Measurements from ENCODE around the gene SCAP. TPM values are rescaled to one million over a fixed set of nuclear protein-coding genes. Genes with fewer than 3 reads are reported as not detected.

SCAP gene
- total and polyA plus RNA-seq, 2 of the 13 experiments (the other 11 are each of a cell fraction or from before 2014, with no cell fraction given) = 40.4 to 53.3 TPM

DNA sequence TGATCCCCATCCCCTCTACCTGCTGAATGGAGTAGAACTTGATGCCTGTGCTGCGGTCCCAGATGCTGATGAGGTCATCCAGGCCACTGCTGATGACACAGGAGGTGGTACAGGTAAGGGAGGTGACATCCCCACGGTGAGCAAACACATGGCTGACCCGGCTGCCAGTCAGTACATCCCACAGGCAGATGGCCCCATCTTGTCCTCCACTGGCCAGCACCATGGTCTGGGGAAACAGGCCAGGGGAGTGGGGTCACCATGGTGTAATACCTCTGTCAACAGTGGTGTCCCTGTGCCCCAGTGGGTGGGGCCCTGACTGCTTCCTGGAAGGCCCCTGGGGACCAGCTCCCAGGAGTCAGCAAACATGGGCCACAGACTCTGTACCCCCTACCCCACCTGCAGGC, 61.6 kb downstream of the SCAP start (continued):
- TF ChIP-seq, protein P1, sequence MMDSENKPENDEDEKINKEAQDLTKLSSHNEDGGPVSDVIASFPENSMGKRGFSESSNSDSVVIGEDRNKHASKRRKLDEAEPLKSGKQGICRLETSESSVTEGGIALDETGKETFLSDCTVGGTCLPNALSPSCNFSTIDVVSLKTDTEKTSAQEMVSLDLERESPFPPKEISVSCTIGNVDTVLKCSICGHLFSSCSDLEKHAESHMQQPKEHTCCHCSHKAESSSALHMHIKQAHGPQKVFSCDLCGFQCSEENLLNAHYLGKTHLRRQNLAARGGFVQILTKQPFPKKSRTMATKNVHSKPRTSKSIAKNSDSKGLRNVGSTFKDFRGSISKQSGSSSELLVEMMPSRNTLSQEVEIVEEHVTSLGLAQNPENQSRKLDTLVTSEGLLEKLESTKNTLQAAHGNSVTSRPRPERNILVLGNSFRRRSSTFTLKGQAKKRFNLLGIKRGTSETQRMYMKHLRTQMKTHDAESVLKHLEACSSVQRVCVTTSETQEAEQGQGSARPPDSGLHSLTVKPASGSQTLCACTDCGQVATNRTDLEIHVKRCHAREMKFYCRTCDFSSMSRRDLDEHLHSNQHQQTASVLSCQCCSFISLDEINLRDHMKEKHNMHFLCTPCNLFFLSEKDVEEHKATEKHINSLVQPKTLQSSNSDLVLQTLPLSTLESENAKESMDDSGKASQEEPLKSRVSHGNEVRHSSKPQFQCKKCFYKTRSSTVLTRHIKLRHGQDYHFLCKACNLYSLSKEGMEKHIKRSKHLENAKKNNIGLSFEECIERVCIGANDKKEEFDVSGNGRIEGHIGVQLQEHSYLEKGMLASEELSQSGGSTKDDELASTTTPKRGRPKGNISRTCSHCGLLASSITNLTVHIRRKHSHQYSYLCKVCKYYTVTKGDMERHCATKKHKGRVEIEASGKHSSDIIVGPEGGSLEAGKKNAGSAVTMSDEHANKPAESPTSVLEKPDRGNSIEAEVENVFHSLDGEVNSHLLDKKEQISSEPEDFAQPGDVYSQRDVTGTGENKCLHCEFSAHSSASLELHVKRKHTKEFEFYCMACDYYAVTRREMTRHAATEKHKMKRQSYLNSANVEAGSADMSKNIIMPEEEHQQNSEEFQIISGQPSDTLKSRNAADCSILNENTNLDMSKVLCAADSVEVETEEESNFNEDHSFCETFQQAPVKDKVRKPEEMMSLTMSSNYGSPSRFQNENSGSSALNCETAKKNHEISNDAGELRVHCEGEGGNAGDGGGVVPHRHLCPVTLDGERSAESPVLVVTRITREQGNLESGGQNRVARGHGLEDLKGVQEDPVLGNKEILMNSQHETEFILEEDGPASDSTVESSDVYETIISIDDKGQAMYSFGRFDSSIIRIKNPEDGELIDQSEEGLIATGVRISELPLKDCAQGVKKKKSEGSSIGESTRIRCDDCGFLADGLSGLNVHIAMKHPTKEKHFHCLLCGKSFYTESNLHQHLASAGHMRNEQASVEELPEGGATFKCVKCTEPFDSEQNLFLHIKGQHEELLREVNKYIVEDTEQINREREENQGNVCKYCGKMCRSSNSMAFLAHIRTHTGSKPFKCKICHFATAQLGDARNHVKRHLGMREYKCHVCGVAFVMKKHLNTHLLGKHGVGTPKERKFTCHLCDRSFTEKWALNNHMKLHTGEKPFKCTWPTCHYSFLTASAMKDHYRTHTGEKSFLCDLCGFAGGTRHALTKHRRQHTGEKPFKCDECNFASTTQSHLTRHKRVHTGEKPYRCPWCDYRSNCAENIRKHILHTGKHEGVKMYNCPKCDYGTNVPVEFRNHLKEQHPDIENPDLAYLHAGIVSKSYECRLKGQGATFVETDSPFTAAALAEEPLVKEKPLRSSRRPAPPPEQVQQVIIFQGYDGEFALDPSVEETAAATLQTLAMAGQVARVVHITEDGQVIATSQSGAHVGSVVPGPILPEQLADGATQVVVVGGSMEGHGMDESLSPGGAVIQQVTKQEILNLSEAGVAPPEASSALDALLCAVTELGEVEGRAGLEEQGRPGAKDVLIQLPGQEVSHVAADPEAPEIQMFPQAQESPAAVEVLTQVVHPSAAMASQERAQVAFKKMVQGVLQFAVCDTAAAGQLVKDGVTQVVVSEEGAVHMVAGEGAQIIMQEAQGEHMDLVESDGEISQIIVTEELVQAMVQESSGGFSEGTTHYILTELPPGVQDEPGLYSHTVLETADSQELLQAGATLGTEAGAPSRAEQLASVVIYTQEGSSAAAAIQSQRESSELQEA (CRISPR knock-in tag; IDR thresholded peaks at IDR 0.05; ENCODE audit: not compliant biosample characterization) = no peak
- TF ChIP-seq ZFP1 (CRISPR knock-in tag; IDR thresholded peaks at IDR 0.05) (no peak), HOXA3 (CRISPR knock-in tag; IDR thresholded peaks at IDR 0.05) (0 out of 2 replicates have a peak, but pooled peaks have one; percentile 49), FOXJ3 (CRISPR knock-in tag; IDR thresholded peaks at IDR 0.05; ENCODE audit: borderline replicate concordance) (no peak), HIVEP1 (CRISPR knock-in tag; IDR thresholded peaks at IDR 0.05) (peak; percentile 53; the same call in 1 of the 2 replicates), ZNF34 (CRISPR knock-in tag; IDR thresholded peaks at IDR 0.05; ENCODE audit: borderline replicate concordance) (no peak), ZNF121 (CRISPR knock-in tag; IDR thresholded peaks at IDR 0.05) (peak; percentile 62; the same call in 1 of the 2 replicates), ZNF672 (CRISPR knock-in tag; IDR thresholded peaks at IDR 0.05) (no peak), HDAC1 (CRISPR knock-in tag; IDR thresholded peaks at IDR 0.05) (no peak), PHF21A (CRISPR knock-in tag; IDR thresholded peaks at IDR 0.05) (no peak), BORCS8-MEF2B (CRISPR knock-in tag; IDR thresholded peaks at IDR 0.05) (no peak), GATAD2A (CRISPR knock-in tag; IDR thresholded peaks at IDR 0.05) (0 out of 2 replicates have a peak, but pooled peaks have one; percentile 10)
- TF ChIP-seq, protein P2, sequence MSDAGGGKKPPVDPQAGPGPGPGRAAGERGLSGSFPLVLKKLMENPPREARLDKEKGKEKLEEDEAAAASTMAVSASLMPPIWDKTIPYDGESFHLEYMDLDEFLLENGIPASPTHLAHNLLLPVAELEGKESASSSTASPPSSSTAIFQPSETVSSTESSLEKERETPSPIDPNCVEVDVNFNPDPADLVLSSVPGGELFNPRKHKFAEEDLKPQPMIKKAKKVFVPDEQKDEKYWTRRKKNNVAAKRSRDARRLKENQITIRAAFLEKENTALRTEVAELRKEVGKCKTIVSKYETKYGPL (CRISPR knock-in tag; IDR thresholded peaks at IDR 0.05) = no peak
- TF ChIP-seq, protein P3, sequence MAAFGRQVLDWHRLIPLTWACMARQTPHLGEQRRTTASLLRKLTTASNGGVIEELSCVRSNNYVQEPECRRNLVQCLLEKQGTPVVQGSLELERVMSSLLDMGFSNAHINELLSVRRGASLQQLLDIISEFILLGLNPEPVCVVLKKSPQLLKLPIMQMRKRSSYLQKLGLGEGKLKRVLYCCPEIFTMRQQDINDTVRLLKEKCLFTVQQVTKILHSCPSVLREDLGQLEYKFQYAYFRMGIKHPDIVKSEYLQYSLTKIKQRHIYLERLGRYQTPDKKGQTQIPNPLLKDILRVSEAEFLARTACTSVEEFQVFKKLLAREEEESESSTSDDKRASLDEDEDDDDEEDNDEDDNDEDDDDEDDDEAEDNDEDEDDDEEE (CRISPR knock-in tag; IDR thresholded peaks at IDR 0.05) = no peak
- TF ChIP-seq, protein P4, sequence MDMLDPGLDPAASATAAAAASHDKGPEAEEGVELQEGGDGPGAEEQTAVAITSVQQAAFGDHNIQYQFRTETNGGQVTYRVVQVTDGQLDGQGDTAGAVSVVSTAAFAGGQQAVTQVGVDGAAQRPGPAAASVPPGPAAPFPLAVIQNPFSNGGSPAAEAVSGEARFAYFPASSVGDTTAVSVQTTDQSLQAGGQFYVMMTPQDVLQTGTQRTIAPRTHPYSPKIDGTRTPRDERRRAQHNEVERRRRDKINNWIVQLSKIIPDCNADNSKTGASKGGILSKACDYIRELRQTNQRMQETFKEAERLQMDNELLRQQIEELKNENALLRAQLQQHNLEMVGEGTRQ (IDR thresholded peaks at IDR 0.05; ENCODE audit: low read depth, low read length) = no peak
- TF ChIP-seq, protein P4 (CRISPR knock-in tag; IDR thresholded peaks at IDR 0.05; ENCODE audit: borderline replicate concordance) = no peak
- TF ChIP-seq, protein P5, sequence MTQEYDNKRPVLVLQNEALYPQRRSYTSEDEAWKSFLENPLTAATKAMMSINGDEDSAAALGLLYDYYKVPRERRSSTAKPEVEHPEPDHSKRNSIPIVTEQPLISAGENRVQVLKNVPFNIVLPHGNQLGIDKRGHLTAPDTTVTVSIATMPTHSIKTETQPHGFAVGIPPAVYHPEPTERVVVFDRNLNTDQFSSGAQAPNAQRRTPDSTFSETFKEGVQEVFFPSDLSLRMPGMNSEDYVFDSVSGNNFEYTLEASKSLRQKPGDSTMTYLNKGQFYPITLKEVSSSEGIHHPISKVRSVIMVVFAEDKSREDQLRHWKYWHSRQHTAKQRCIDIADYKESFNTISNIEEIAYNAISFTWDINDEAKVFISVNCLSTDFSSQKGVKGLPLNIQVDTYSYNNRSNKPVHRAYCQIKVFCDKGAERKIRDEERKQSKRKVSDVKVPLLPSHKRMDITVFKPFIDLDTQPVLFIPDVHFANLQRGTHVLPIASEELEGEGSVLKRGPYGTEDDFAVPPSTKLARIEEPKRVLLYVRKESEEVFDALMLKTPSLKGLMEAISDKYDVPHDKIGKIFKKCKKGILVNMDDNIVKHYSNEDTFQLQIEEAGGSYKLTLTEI (CRISPR knock-in tag; conservative IDR thresholded peaks at IDR 0.05) = no peak

Data from HepG2 (cell line).